Measurements from ENCODE around the gene CSNK1D. TPM values are rescaled to one million over a fixed set of nuclear protein-coding genes. Genes with fewer than 3 reads are reported as not detected.

The CSNK1D gene
- total RNA-seq, 2 experiments from 2014 or later = 277 to 286 TPM

DNA sequence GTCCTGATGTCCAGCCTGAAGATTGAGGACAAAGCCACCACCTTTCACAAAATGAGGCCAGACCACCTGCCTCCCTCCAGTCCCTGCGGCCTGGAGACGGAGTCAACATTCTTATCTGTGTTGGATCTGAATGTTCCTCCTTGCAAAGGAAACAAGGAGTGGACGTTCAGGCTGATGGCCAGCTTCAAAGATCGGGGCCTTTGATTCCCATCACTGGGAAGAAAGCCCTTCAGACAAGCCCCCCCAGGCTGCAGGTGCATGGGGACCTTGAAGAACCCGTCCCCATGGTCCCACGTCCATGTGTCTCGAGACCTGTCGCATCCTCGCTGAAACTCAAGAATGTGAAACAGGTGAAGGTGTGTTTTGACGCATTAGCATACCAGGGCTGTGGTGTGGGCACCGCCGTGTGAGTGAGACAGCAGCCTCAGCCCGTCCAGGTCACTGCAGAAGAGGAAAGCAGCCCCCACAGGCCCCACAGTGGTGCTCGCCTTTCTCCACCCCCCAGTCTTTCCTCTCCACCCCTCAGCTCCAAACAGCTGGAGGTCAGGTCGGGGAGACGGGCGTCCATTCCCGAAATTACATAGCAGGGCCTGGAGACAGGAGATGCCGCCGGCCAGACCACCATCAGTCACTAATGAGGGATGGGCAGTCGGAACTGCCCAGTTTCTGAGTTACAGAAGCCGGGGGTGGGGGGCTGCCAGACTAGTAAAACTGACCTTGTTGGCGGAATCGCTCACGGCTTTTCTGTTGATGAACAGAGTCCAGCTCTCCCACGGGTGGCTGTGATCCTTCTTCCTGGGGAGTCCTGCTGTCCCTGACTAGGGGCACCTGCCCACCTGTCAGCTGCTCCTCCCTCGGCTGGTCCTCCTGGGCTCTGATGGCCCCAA, 877 bp upstream of the CSNK1D start:
- POLR2A ChIA-PET = interaction anchor here (1.0 to 3.9 kb wide), 7 partner anchors 18 to 168 kb away, joined by 3 to 41 read pairs (median 4); partner anchors contain the start of gene CD7
- Histone ChIP-seq H3K4me3 (ENCODE audit: low read length) (peak overlapping the region; percentile 75), H3K4me1 (ENCODE audit: insufficient read depth, low read length) (peaks cover 41% of the 10 kb centered on the region), H3K36me3 (ENCODE audit: insufficient read depth, low read length) (peaks cover 24% of the 10 kb centered on the region), H3K9me3 (ENCODE audit: control insufficient read depth in 1 of 2, insufficient read depth in 1 of 2, low read length in 2 of 2) (no peaks in the 10 kb centered on the region), H3K27ac (ENCODE audit: low read depth in 1 of 2, low read length in 2 of 2) (no peak overlapping the region), H3K27me3 (ENCODE audit: control insufficient read depth in 1 of 2, insufficient read depth in 2 of 2, low read length in 2 of 2) (no peaks in the 10 kb centered on the region)
- peaks cover 36% of the 10 kb centered on the region for H3K36me3 Mint-ChIP-seq (ENCODE audit: low read depth)
- DNase-seq (no peak), ATAC-seq (ENCODE audit: poor library complexity) (no peak)
- H3K4me3 Mint-ChIP-seq = peak overlapping the region; percentile 83
- intact Hi-C loops (cut with DNase I, micrococcal nuclease) = loop anchor here in 1 of 2 experiments (5.0 kb wide), 1 partner anchor 37 kb away; no protein-coding TSS in a partner anchor
- TF ChIP-seq, protein P1, sequence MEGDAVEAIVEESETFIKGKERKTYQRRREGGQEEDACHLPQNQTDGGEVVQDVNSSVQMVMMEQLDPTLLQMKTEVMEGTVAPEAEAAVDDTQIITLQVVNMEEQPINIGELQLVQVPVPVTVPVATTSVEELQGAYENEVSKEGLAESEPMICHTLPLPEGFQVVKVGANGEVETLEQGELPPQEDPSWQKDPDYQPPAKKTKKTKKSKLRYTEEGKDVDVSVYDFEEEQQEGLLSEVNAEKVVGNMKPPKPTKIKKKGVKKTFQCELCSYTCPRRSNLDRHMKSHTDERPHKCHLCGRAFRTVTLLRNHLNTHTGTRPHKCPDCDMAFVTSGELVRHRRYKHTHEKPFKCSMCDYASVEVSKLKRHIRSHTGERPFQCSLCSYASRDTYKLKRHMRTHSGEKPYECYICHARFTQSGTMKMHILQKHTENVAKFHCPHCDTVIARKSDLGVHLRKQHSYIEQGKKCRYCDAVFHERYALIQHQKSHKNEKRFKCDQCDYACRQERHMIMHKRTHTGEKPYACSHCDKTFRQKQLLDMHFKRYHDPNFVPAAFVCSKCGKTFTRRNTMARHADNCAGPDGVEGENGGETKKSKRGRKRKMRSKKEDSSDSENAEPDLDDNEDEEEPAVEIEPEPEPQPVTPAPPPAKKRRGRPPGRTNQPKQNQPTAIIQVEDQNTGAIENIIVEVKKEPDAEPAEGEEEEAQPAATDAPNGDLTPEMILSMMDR (IDR thresholded peaks at IDR 0.05) = no peak
- CTCF ChIA-PET = interaction anchor here (1.3 kb wide), 1 partner anchor 29 kb away, joined by 3 read pairs; no protein-coding TSS in a partner anchor
- peaks cover 33% of the 10 kb centered on the region for H3K4me1 Mint-ChIP-seq (ENCODE audit: low read depth)
- H3K27me3 Mint-ChIP-seq = no peaks in the 10 kb centered on the region
- H3K27ac Mint-ChIP-seq = peak overlapping the region; percentile 99
- no peaks in the 10 kb centered on the region for H3K9me3 Mint-ChIP-seq

DNA sequence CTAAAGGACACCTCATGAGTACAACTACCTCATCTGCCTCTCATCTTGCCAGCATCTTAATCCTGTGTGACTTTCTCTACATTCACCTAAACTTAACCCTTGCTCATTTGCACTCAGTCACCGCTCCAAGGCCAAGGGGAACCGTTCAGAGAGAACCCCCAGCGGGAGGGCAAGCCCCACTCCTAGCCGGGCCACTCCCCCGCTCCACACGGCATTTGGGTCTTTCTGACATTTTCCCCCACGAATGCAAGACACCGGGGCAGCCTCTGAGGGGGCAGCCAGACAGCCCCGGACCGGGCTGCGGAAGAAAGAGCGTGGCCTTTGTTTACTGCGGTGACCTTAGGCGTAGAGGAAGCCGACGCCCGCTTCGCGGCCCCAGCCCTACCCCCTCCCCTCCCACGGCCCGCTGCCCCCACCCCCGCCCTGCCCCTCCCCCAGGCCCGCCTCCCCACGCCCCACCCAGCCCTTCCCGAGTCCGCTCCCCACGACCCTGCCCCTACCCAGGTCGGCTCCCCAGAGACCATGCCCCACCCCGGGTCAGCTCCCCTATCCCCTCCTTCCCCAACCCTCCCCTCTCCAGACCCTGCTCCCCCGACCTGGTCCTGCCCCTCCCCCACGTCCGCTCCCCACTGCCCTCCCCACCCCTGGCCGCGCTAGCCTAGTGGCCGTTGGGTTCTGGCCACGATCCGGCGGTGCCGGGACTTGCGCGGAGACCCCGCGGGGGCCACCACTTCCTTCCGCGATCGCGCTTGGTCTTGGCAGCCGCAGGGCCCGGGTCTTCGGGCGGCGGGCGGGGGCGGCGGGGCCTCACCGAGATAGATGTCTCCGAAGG, 789 bp downstream of the CSNK1D start:
- peak; percentile 47 for ATAC-seq (ENCODE audit: poor library complexity)
- peak overlapping the region; percentile 98 for H3K4me3 Mint-ChIP-seq
- peak in 13 of 14 experiments; percentile 12 to 71 (median 35) for DNase-seq
- Histone ChIP-seq H3K27ac (ENCODE audit: low read depth in 1 of 2, low read length in 2 of 2) (peak overlapping the region; percentile 70 to 78), H3K4me1 (ENCODE audit: insufficient read depth, low read length) (peaks cover 58% of the 10 kb centered on the region), H3K36me3 (ENCODE audit: insufficient read depth, low read length) (peaks cover 33% of the 10 kb centered on the region), H3K9me3 (ENCODE audit: control insufficient read depth in 1 of 2, insufficient read depth in 1 of 2, low read length in 2 of 2) (no peaks in the 10 kb centered on the region), H3K27me3 (ENCODE audit: control insufficient read depth in 1 of 2, insufficient read depth in 2 of 2, low read length in 2 of 2) (no peaks in the 10 kb centered on the region), H3K4me3 (ENCODE audit: low read length) (peak overlapping the region; percentile 75)
- CTCF ChIA-PET = interaction anchor here (1.1 to 1.3 kb wide), 2 partner anchors 31 to 67 kb away, joined by 3 read pairs; no protein-coding TSS in a partner anchor
- peaks cover 47% of the 10 kb centered on the region for H3K4me1 Mint-ChIP-seq (ENCODE audit: low read depth)
- TF ChIP-seq, protein P1 (IDR thresholded peaks at IDR 0.05) = no peak
- peaks cover 51% of the 10 kb centered on the region for H3K36me3 Mint-ChIP-seq (ENCODE audit: low read depth)
- POLR2A ChIA-PET = interaction anchor here (0.7 to 3.9 kb wide), 10 partner anchors 8 to 167 kb away, joined by 3 to 41 read pairs (median 3); partner anchors contain the start of gene CD7
- intact Hi-C loops (cut with DNase I, micrococcal nuclease) = loop anchor here (1.0 to 5.0 kb wide), 4 partner anchors 20 to 44 kb away; partner anchors contain the start of gene CD7 (in 1 of the 2)
- no peaks in the 10 kb centered on the region for H3K9me3 Mint-ChIP-seq
- H3K27ac Mint-ChIP-seq = peak overlapping the region; percentile 99
- no peaks in the 10 kb centered on the region for H3K27me3 Mint-ChIP-seq

DNA sequence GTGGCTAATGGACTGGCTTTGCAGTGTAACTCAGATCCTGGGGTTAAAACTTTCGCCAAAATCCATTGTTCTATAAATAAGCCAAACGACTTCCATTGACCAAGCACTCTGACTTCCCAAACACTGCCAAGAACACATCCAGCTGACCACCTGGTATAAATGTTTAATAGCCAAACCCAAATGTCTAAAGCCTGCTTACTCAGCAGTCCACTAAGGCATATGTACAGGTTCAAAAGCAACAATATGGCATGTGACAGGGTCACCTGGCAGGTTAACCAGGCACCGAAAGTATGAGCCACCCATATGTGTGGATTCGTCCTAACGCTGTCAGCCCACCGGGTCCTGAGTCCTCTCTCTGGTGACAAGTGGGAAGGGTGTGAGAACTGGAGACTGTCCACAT, 2.1 kb downstream of the CSNK1D start:
- Histone ChIP-seq H3K27me3 (ENCODE audit: control insufficient read depth in 1 of 2, insufficient read depth in 2 of 2, low read length in 2 of 2) (no peaks in the 10 kb centered on the region), H3K27ac (ENCODE audit: low read depth in 1 of 2, low read length in 2 of 2) (no peak overlapping the region), H3K4me3 (ENCODE audit: low read length) (peak overlapping the region; percentile 75), H3K9me3 (ENCODE audit: control insufficient read depth in 1 of 2, insufficient read depth in 1 of 2, low read length in 2 of 2) (no peaks in the 10 kb centered on the region), H3K4me1 (ENCODE audit: insufficient read depth, low read length) (peaks cover 69% of the 10 kb centered on the region), H3K36me3 (ENCODE audit: insufficient read depth, low read length) (peaks cover 43% of the 10 kb centered on the region)
- no peaks in the 10 kb centered on the region for H3K9me3 Mint-ChIP-seq
- H3K27ac Mint-ChIP-seq = peak overlapping the region; percentile 85
- TF ChIP-seq, protein P1 (IDR thresholded peaks at IDR 0.05) = no peak
- peaks cover 61% of the 10 kb centered on the region for H3K36me3 Mint-ChIP-seq (ENCODE audit: low read depth)
- intact Hi-C loops (cut with DNase I, micrococcal nuclease) = loop anchor here in 1 of 2 experiments (5.0 kb wide), 1 partner anchor 34 kb away; no protein-coding TSS in a partner anchor
- POLR2A ChIA-PET = interaction anchor here (1.3 kb wide), 1 partner anchor 26 kb away, joined by 3 read pairs; no protein-coding TSS in a partner anchor
- ATAC-seq (ENCODE audit: poor library complexity) = no peak
- no peaks in the 10 kb centered on the region for H3K27me3 Mint-ChIP-seq
- no peak for DNase-seq
- H3K4me1 Mint-ChIP-seq (ENCODE audit: low read depth) = peaks cover 55% of the 10 kb centered on the region
- CTCF ChIA-PET = interaction anchor here (1.0 kb wide), 1 partner anchor 13 kb away, joined by 3 read pairs; no protein-coding TSS in a partner anchor
- H3K4me3 Mint-ChIP-seq = peak overlapping the region; percentile 90
